HuH-7.5 (cell line): ENCODE data around the gene OGFR.

ENCODE experiments used
- DNase-seq: peaks from one replicate; pipeline ENCODE4 v3.0.0; 2011; ENCODE audit warnings: low spot score

The OGFR gene

GRCh38 chr20:62784497-62784896 is 20.1 kb upstream of the OGFR start:
- DNase-seq = no peak

GRCh38 chr20:62785393-62785792 is 19.2 kb upstream of the OGFR start:
- no peak for DNase-seq

GRCh38 chr20:62786157-62786556 is 18.5 kb upstream of the OGFR start:
- DNase-seq = no peak

GRCh38 chr20:62787321-62787720 is 17.3 kb upstream of the OGFR start:
- DNase-seq = no peak

GRCh38 chr20:62787866-62788265 is 16.8 kb upstream of the OGFR start:
- DNase-seq = no peak

- no peak for DNase-seq
Measured at GRCh38 chr20:62788607-62789006, 16.0 kb upstream of the OGFR start.

- DNase-seq = no peak
Measured at GRCh38 chr20:62790075-62790474, 14.6 kb upstream of the OGFR start.

- DNase-seq = peak; percentile 96
Measured at GRCh38 chr20:62791301-62792181, 13.1 kb upstream of the OGFR start.

- DNase-seq = no peak
Measured at GRCh38 chr20:62792182-62792939, 12.3 kb upstream of the OGFR start.

- DNase-seq = no peak
Measured at GRCh38 chr20:62792940-62793756, 11.5 kb upstream of the OGFR start.

GRCh38 chr20:62793757-62794006 is 11.0 kb upstream of the OGFR start:
- no peak for DNase-seq

GRCh38 chr20:62794007-62794724 is 10.5 kb upstream of the OGFR start:
- peak; percentile 96 for DNase-seq

- DNase-seq = peak; percentile 92
Measured at GRCh38 chr20:62795023-62795761, 9.4 kb upstream of the OGFR start.

- DNase-seq = no peak
Measured at GRCh38 chr20:62796699-62797491, 7.7 kb upstream of the OGFR start.

- no peak for DNase-seq
Measured at GRCh38 chr20:62797671-62798532, 6.7 kb upstream of the OGFR start.

GRCh38 chr20:62799036-62799435 is 5.6 kb upstream of the OGFR start:
- DNase-seq = no peak

- DNase-seq = no peak
Measured at GRCh38 chr20:62799459-62799858, 5.2 kb upstream of the OGFR start.

- DNase-seq = no peak
Measured at GRCh38 chr20:62799873-62800272, 4.8 kb upstream of the OGFR start.
